ENCODE measurements around the gene AKR1C1.

- TF ChIP-seq POLR2A (IDR thresholded peaks at IDR 0.05): no peak
- TF ChIP-seq CTCF (IDR thresholded peaks at IDR 0.05): no peak
Observed at GRCh38 chr10:5013385-5013784, 50.2 kb downstream of the AKR1C1 start.
